ENCODE measurements around the gene TBL2. TPM values are rescaled to one million over a fixed set of nuclear protein-coding genes. Genes with fewer than 3 reads are reported as not detected.
"Not testable (repeated sequence)": the region's sequence is repeated elsewhere in the genome, so short reads cannot be mapped to it uniquely, and the experiment has no call there.

The TBL2 gene
- total RNA-seq: 10 to 100 TPM; 34.7 to 43.5 TPM

- Mint-ChIP-seq H3K27me3 (no peaks in the 10 kb centered on the region), H3K4me1 (peaks cover 11% of the 10 kb centered on the region), H3K36me3 (ENCODE audit: low read depth) (peaks cover 36% of the 10 kb centered on the region), H3K27ac (peak within 1 kb of the TSS; percentile 94), H3K4me3 (peak within 1 kb of the TSS; percentile 95), H3K9me3 (no peaks in the 10 kb centered on the region)
- peak; percentile 92 for ATAC-seq (replicated peaks)
These were observed at the start of gene TBL2 for GRCh38 chr7:73578342-73579128. Gene TBL2 (minus strand): TSS chr7:73578579. CDS start chr7:73578549, 30 bp downstream.

- Mint-ChIP-seq H3K27ac (no peak overlapping the region), H3K4me1 (no peaks in the 10 kb centered on the region), H3K9me3 (no peaks in the 10 kb centered on the region), H3K27me3 (peaks cover 40% of the 10 kb centered on the region), H3K36me3 (ENCODE audit: low read depth) (no peaks in the 10 kb centered on the region), H3K4me3 (no peak overlapping the region)
- ATAC-seq (replicated peaks): no peak
These were observed 48.4 kb upstream of the TBL2 start for GRCh38 chr7:73626814-73627213.

GRCh38 chr7:73625276-73625675, 46.9 kb upstream of the TBL2 start:
- ATAC-seq (replicated peaks): no peak
- no peaks in the 10 kb centered on the region for H3K36me3 Mint-ChIP-seq (ENCODE audit: low read depth)
- H3K27me3 Mint-ChIP-seq: peaks cover 39% of the 10 kb centered on the region
- no peak overlapping the region for H3K27ac Mint-ChIP-seq
- no peaks in the 10 kb centered on the region for H3K9me3 Mint-ChIP-seq
- no peaks in the 10 kb centered on the region for H3K4me1 Mint-ChIP-seq
- H3K4me3 Mint-ChIP-seq: no peak overlapping the region

GRCh38 chr7:73624669-73625001, 46.3 kb upstream of the TBL2 start:
- peaks cover 39% of the 10 kb centered on the region for H3K27me3 Mint-ChIP-seq
- H3K4me1 Mint-ChIP-seq: no peaks in the 10 kb centered on the region
- H3K36me3 Mint-ChIP-seq (ENCODE audit: low read depth): no peaks in the 10 kb centered on the region
- H3K27ac Mint-ChIP-seq: no peak overlapping the region
- no peak overlapping the region for H3K4me3 Mint-ChIP-seq
- H3K9me3 Mint-ChIP-seq: no peaks in the 10 kb centered on the region
- no peak for ATAC-seq (replicated peaks)

- peak within 1 kb of the TSS; percentile 39 for H3K4me3 Mint-ChIP-seq
- H3K27me3 Mint-ChIP-seq: peaks cover 37% of the 10 kb centered on the region
- peak; percentile 90 for ATAC-seq (replicated peaks)
- no peak within 1 kb of the TSS for H3K27ac Mint-ChIP-seq
- no peaks in the 10 kb centered on the region for H3K36me3 Mint-ChIP-seq (ENCODE audit: low read depth)
- H3K9me3 Mint-ChIP-seq: no peaks in the 10 kb centered on the region
- H3K4me1 Mint-ChIP-seq: no peaks in the 10 kb centered on the region
These were observed 45.7 kb upstream of the TBL2 start, which contains the start of gene MLXIPL for GRCh38 chr7:73623798-73624668. Gene MLXIPL (minus strand): TSS chr7:73624522. CDS start chr7:73624492, 30 bp downstream.

- Mint-ChIP-seq H3K27me3 (peaks cover 34% of the 10 kb centered on the region), H3K36me3 (ENCODE audit: low read depth) (no peaks in the 10 kb centered on the region), H3K4me3 (peak overlapping the region; percentile 39), H3K27ac (no peak overlapping the region), H3K9me3 (no peaks in the 10 kb centered on the region), H3K4me1 (no peaks in the 10 kb centered on the region)
- no peak for ATAC-seq (replicated peaks)
These were observed 44.8 kb upstream of the TBL2 start for GRCh38 chr7:73622909-73623797.

- no peak for ATAC-seq (replicated peaks)
- H3K36me3 Mint-ChIP-seq (ENCODE audit: low read depth): no peaks in the 10 kb centered on the region
- no peaks in the 10 kb centered on the region for H3K9me3 Mint-ChIP-seq
- H3K4me1 Mint-ChIP-seq: no peaks in the 10 kb centered on the region
- H3K4me3 Mint-ChIP-seq: peak overlapping the region; percentile 39
- no peak overlapping the region for H3K27ac Mint-ChIP-seq
- peaks cover 28% of the 10 kb centered on the region for H3K27me3 Mint-ChIP-seq
These were observed 44.1 kb upstream of the TBL2 start for GRCh38 chr7:73622527-73622908.

- Mint-ChIP-seq H3K4me1 (no peaks in the 10 kb centered on the region), H3K27me3 (peaks cover 26% of the 10 kb centered on the region), H3K27ac (no peak overlapping the region), H3K36me3 (ENCODE audit: low read depth) (no peaks in the 10 kb centered on the region), H3K9me3 (no peaks in the 10 kb centered on the region), H3K4me3 (no peak overlapping the region)
- ATAC-seq (replicated peaks): no peak
These were observed 43.0 kb upstream of the TBL2 start for GRCh38 chr7:73621168-73622063.

- ATAC-seq (replicated peaks); H3K9me3 Mint-ChIP-seq; H3K36me3 Mint-ChIP-seq (ENCODE audit: low read depth); H3K27ac Mint-ChIP-seq; H3K4me1 Mint-ChIP-seq; H3K4me3 Mint-ChIP-seq: not testable (repeated sequence)
- H3K27me3 Mint-ChIP-seq: peaks cover 21% of the 10 kb centered on the region
These were observed 41.0 kb upstream of the TBL2 start for GRCh38 chr7:73619394-73619793.

- Mint-ChIP-seq H3K9me3 (no peaks in the 10 kb centered on the region), H3K27ac (no peak overlapping the region), H3K4me3 (no peak overlapping the region), H3K36me3 (ENCODE audit: low read depth) (no peaks in the 10 kb centered on the region), H3K27me3 (peaks cover 21% of the 10 kb centered on the region), H3K4me1 (no peaks in the 10 kb centered on the region)
- no peak for ATAC-seq (replicated peaks)
These were observed 40.2 kb upstream of the TBL2 start for GRCh38 chr7:73618538-73618937.

- H3K4me1 Mint-ChIP-seq; ATAC-seq (replicated peaks); H3K27ac Mint-ChIP-seq; H3K9me3 Mint-ChIP-seq; H3K36me3 Mint-ChIP-seq (ENCODE audit: low read depth); H3K4me3 Mint-ChIP-seq: not testable (repeated sequence)
- H3K27me3 Mint-ChIP-seq: peaks cover 17% of the 10 kb centered on the region
These were observed 39.1 kb upstream of the TBL2 start for GRCh38 chr7:73617520-73617919.

GRCh38 chr7:73615886-73616285, 37.5 kb upstream of the TBL2 start:
- no peaks in the 10 kb centered on the region for H3K36me3 Mint-ChIP-seq (ENCODE audit: low read depth)
- no peaks in the 10 kb centered on the region for H3K4me1 Mint-ChIP-seq
- no peak for ATAC-seq (replicated peaks)
- H3K4me3 Mint-ChIP-seq: no peak overlapping the region
- no peak overlapping the region for H3K27ac Mint-ChIP-seq
- H3K9me3 Mint-ChIP-seq: no peaks in the 10 kb centered on the region
- peaks cover 16% of the 10 kb centered on the region for H3K27me3 Mint-ChIP-seq

GRCh38 chr7:73614937-73615336, 36.6 kb upstream of the TBL2 start:
- H3K4me3 Mint-ChIP-seq; H3K4me1 Mint-ChIP-seq; H3K9me3 Mint-ChIP-seq; H3K36me3 Mint-ChIP-seq (ENCODE audit: low read depth); H3K27ac Mint-ChIP-seq; ATAC-seq (replicated peaks): not testable (repeated sequence)
- peaks cover 25% of the 10 kb centered on the region for H3K27me3 Mint-ChIP-seq
